HEK293 (cell line): Measurements from ENCODE around the gene TIMM17B.

Experiments used
- IKZF3 ChIP-seq: fragments of 450-650 bp; IDR thresholded peaks from 2 replicates; pipeline ENCODE4 v1.5.0; 2018; ENCODE audit warnings: missing biosample characterization, mild to moderate bottlenecking, missing genetic modification characterization, moderate library complexity
- ZBTB10 ChIP-seq: fragments of 450-650 bp; formaldehyde crosslinking; IDR thresholded peaks from 2 replicates; pipeline ENCODE4 v1.5.1; 2016; ENCODE audit warnings: missing biosample characterization, missing genetic modification characterization
- ZFP3 ChIP-seq: fragments of 450-650 bp; formaldehyde crosslinking; IDR thresholded peaks from 2 replicates; pipeline ENCODE4 v1.5.1; 2016; ENCODE audit warnings: low read depth, missing biosample characterization, missing genetic modification characterization
- ZNF146 ChIP-seq: fragments of 450-650 bp; formaldehyde crosslinking; IDR thresholded peaks from 2 replicates; pipeline ENCODE4 v1.5.1; 2016; ENCODE audit warnings: missing biosample characterization, missing genetic modification characterization
- ZNF302 ChIP-seq: fragments of 450-650 bp; formaldehyde crosslinking; IDR thresholded peaks from 2 replicates; pipeline ENCODE4 v1.5.1; 2016; ENCODE audit warnings: missing biosample characterization, missing genetic modification characterization, low read depth
- ZNF366 ChIP-seq: fragments of 450-650 bp; formaldehyde crosslinking; conservative IDR thresholded peaks from 2 replicates; pipeline ENCODE4 v1.5.1; 2016; ENCODE audit warnings: missing biosample characterization, missing genetic modification characterization
- ZNF398 ChIP-seq: fragments of 450-650 bp; formaldehyde crosslinking; IDR thresholded peaks from 2 replicates; pipeline ENCODE4 v1.5.1; 2017; ENCODE audit warnings: missing biosample characterization, missing genetic modification characterization
- ZNF521 ChIP-seq: fragments of 450-650 bp; formaldehyde crosslinking; IDR thresholded peaks from 2 replicates; pipeline ENCODE4 v1.5.1; 2017; ENCODE audit warnings: missing biosample characterization, mild to moderate bottlenecking, missing genetic modification characterization
- ZNF571 ChIP-seq: fragments of 450-650 bp; formaldehyde crosslinking; IDR thresholded peaks from 2 replicates; pipeline ENCODE4 v1.5.0; 2017; ENCODE audit warnings: missing biosample characterization, missing genetic modification characterization
- ZNF701 ChIP-seq: fragments of 450-650 bp; formaldehyde crosslinking; IDR thresholded peaks from 2 replicates; pipeline ENCODE4 v1.5.1; 2016; ENCODE audit warnings: missing biosample characterization, missing genetic modification characterization
- TF ChIP-seq, protein P1 (sequence below): fragments of 450-650 bp; formaldehyde crosslinking; IDR thresholded peaks from 2 replicates; pipeline ENCODE4 v1.5.1; 2016; ENCODE audit warnings: missing biosample characterization, missing genetic modification characterization
- TF ChIP-seq, protein P2 (sequence below): fragments of 450-650 bp; formaldehyde crosslinking; IDR thresholded peaks from 2 replicates; pipeline ENCODE4 v1.5.1; 2016; ENCODE audit warnings: missing biosample characterization, missing genetic modification characterization
- TF ChIP-seq, protein P3 (sequence below): fragments of 450-650 bp; formaldehyde crosslinking; IDR thresholded peaks from 2 replicates; pipeline ENCODE4 v1.5.1; 2016; ENCODE audit warnings: missing biosample characterization, missing genetic modification characterization, borderline replicate concordance

Gene TIMM17B

DNA sequence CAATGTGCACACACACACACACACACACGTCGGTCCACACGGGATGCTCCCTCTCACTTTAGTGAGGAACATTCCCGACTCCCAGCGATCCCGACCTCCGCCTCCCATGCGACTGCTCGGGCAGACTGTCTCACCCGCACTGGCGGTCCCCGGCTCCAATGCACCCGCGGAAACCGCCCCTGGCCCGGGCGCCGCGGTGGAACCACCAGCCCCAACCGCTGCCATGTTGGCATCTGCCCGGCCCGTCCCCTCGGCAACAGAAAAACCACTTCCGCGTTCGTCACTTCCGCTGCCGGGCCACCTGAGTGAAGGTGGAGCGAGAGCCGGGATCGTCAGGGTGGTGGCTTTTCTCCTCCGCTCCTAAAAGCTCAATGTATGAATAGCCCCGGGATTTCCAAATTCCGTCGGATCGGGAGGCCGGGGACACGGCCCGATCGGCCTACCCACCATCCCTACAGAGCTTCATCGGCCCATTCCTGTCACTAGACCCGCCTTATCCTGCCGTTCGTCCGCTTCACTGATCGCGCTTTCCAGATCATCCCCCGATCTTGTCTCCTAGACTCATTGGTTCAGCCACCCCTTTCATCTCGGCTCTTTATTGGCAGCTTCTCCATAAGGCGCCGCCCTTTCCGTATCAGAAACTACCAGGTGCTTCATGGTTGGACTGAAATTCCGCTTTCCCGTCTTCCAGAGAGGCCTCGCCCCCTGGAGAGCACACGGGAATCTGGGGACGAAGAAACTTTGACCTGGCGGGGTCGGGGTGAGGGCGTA, 14.0 kb upstream of the TIMM17B start, which contains the start of gene SLC35A2 (continued):
- TF ChIP-seq ZNF521 (tag by site-specific recombination) (no peak), ZNF398 (0 out of 2 replicates have a peak, but pooled peaks have one; percentile 38), ZNF571 (tag by site-specific recombination) (no peak), ZNF701 (tag by site-specific recombination) (no peak), IKZF3 (tag by site-specific recombination) (0 out of 2 replicates have a peak, but pooled peaks have one; percentile 42), ZNF146 (no peak), ZFP3 (no peak), ZNF302 (tag by site-specific recombination) (no peak), ZNF366 (tag by site-specific recombination) (peak; percentile 80), ZBTB10 (tag by site-specific recombination) (no peak)
- TF ChIP-seq, protein P1, sequence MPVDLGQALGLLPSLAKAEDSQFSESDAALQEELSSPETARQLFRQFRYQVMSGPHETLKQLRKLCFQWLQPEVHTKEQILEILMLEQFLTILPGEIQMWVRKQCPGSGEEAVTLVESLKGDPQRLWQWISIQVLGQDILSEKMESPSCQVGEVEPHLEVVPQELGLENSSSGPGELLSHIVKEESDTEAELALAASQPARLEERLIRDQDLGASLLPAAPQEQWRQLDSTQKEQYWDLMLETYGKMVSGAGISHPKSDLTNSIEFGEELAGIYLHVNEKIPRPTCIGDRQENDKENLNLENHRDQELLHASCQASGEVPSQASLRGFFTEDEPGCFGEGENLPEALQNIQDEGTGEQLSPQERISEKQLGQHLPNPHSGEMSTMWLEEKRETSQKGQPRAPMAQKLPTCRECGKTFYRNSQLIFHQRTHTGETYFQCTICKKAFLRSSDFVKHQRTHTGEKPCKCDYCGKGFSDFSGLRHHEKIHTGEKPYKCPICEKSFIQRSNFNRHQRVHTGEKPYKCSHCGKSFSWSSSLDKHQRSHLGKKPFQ (tag by site-specific recombination), result no peak
- TF ChIP-seq, protein P2, sequence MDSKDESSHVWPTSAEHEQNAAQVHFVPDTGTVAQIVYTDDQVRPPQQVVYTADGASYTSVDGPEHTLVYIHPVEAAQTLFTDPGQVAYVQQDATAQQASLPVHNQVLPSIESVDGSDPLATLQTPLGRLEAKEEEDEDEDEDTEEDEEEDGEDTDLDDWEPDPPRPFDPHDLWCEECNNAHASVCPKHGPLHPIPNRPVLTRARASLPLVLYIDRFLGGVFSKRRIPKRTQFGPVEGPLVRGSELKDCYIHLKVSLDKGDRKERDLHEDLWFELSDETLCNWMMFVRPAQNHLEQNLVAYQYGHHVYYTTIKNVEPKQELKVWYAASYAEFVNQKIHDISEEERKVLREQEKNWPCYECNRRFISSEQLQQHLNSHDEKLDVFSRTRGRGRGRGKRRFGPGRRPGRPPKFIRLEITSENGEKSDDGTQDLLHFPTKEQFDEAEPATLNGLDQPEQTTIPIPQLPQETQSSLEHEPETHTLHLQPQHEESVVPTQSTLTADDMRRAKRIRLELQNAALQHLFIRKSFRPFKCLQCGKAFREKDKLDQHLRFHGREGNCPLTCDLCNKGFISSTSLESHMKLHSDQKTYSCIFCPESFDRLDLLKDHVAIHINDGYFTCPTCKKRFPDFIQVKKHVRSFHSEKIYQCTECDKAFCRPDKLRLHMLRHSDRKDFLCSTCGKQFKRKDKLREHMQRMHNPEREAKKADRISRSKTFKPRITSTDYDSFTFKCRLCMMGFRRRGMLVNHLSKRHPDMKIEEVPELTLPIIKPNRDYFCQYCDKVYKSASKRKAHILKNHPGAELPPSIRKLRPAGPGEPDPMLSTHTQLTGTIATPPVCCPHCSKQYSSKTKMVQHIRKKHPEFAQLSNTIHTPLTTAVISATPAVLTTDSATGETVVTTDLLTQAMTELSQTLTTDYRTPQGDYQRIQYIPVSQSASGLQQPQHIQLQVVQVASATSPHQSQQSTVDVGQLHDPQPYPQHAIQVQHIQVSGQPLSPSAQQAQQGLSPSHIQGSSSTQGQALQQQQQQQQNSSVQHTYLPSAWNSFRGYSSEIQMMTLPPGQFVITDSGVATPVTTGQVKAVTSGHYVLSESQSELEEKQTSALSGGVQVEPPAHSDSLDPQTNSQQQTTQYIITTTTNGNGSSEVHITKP, result peak; percentile 90
- TF ChIP-seq, protein P3, sequence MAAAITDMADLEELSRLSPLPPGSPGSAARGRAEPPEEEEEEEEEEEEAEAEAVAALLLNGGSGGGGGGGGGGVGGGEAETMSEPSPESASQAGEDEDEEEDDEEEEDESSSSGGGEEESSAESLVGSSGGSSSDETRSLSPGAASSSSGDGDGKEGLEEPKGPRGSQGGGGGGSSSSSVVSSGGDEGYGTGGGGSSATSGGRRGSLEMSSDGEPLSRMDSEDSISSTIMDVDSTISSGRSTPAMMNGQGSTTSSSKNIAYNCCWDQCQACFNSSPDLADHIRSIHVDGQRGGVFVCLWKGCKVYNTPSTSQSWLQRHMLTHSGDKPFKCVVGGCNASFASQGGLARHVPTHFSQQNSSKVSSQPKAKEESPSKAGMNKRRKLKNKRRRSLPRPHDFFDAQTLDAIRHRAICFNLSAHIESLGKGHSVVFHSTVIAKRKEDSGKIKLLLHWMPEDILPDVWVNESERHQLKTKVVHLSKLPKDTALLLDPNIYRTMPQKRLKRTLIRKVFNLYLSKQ (tag by site-specific recombination), result no peak
